ENCODE measurements around the gene PRPH. TPM values are rescaled to one million over a fixed set of nuclear protein-coding genes. Genes with fewer than 3 reads are reported as not detected.

PRPH gene
- total and polyA plus RNA-seq, 2 of the 8 experiments (the other 6 are each of a cell fraction or from before 2014, with no cell fraction given): 0.79 to 1.4 TPM

DNA sequence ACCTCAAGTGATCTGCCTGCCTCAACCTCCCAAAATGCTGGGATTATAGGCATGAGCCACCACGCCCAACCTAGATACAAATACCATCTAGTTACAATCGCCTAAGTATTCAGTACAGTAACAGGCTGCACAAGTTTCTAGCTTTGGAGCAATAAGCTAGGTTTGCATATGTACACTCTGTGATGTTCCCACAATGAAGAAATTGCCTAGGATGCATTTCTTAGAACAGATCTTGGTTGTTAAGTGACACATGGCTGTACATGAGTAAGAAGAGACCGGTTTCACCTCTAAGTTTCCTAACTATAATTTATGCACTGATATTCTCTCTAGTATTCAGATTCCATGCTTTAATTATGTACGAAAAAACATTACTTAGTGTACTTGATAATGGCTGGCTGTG lies 35.5 kb upstream of the PRPH start:
- Histone ChIP-seq H3K4ac (replicated peaks; ENCODE audit: insufficient read length, low read depth, low read length) (no peak overlapping the region), H2AFZ (ENCODE audit: low read length) (no peak overlapping the region), H3K4me1 (replicated peaks in 1 of 4; ENCODE audit: control insufficient read depth in 3 of 4, insufficient read depth in 4 of 4, low read length in 3 of 4) (no peaks in the 10 kb centered on the region), H3K4me3 (ENCODE audit: extremely low read depth in 1 of 4, insufficient read depth in 2 of 4, low read depth in 3 of 4, low read length in 4 of 4) (no peak overlapping the region), H3K18ac (ENCODE audit: extremely low read depth, low read length) (no peak overlapping the region), H2BK12ac (ENCODE audit: low read depth, low read length) (no peak overlapping the region), H3K27me3 (replicated peaks in 1 of 4; ENCODE audit: control insufficient read depth in 3 of 4, extremely low read depth in 1 of 4, insufficient read depth in 3 of 4, low read length in 3 of 4) (no peaks in the 10 kb centered on the region), H3K9me3 (ENCODE audit: insufficient read depth in 2 of 2, low read depth in 1 of 2, low read length in 1 of 2) (no peaks in the 10 kb centered on the region), H4K8ac (ENCODE audit: extremely low read depth, insufficient read depth, low read length) (no peak overlapping the region), H3K9ac (replicated peaks in 1 of 4; ENCODE audit: extremely low read depth in 1 of 4, low read depth in 3 of 4, low read length in 3 of 4) (no peak overlapping the region), H2BK5ac (ENCODE audit: low read depth, low read length) (no peak overlapping the region), H4K5ac (ENCODE audit: insufficient read length, low read depth, low read length) (no peak overlapping the region), H3K23ac (ENCODE audit: insufficient read length) (no peak overlapping the region), H4K91ac (replicated peaks; ENCODE audit: insufficient read length, low read length) (no peak overlapping the region), H2BK20ac (ENCODE audit: low read length) (no peak overlapping the region), H3K23me2 (ENCODE audit: low read depth, low read length) (peaks cover 4% of the 10 kb centered on the region; the same call in 1 of the 2 replicates), H3K36me3 (ENCODE audit: control insufficient read depth in 2 of 4, insufficient read depth in 4 of 4, low read length in 3 of 4) (no peaks in the 10 kb centered on the region), H3K56ac (replicated peaks; ENCODE audit: insufficient read length, low read depth, low read length) (no peak overlapping the region), H2BK15ac (ENCODE audit: low read length) (no peak overlapping the region), H3K14ac (ENCODE audit: insufficient read length) (no peak overlapping the region), H2BK120ac (replicated peaks; ENCODE audit: low read depth, low read length) (no peak overlapping the region), H3K79me2 (ENCODE audit: control insufficient read depth in 1 of 2, insufficient read depth in 2 of 2, low read length in 2 of 2) (no peaks in the 10 kb centered on the region), H3K27ac (ENCODE audit: low read depth, low read length) (no peak overlapping the region), H2AK5ac (ENCODE audit: low read depth, low read length) (no peak overlapping the region), H3K79me1 (ENCODE audit: low read depth, low read length) (no peaks in the 10 kb centered on the region), H3K4me2 (ENCODE audit: insufficient read depth in 1 of 2, low read depth in 2 of 2, low read length in 2 of 2) (no peak overlapping the region), H4K20me1 (replicated peaks in 1 of 2; ENCODE audit: control insufficient read depth in 1 of 2, insufficient read depth in 2 of 2, low read length in 2 of 2) (no peaks in the 10 kb centered on the region)
- no peak for FAIRE-seq
- ChIA-PET CTCF (ENCODE audit: partially characterized antibody) (interaction anchor here (1.1 kb wide), 1 partner anchor 72 kb away, joined by 3 read pairs; no protein-coding TSS in a partner anchor), POLR2A (ENCODE audit: partially characterized antibody) (interaction anchor here (1.3 kb wide), 1 partner anchor 12 kb away, joined by 3 read pairs; no protein-coding TSS in a partner anchor)
- TF ChIP-seq ZNF274 (IDR thresholded peaks at IDR 0.05; ENCODE audit: borderline replicate concordance, extremely low read depth, low read length): no peak
- no peak for TF ChIP-seq POU5F1 (IDR thresholded peaks at IDR 0.05; ENCODE audit: low read depth, low read length)
- no peak for TF ChIP-seq ASH2L (IDR thresholded peaks at IDR 0.05; ENCODE audit: low read length)
- TF ChIP-seq CBX5 (IDR thresholded peaks at IDR 0.05; ENCODE audit: low read depth, low read length): no peak
- TF ChIP-seq SIX5 (IDR thresholded peaks at IDR 0.05; ENCODE audit: low read depth, low read length): no peak
- no peak for TF ChIP-seq JUND (IDR thresholded peaks at IDR 0.05; ENCODE audit: low read length)
- TF ChIP-seq GTF2F1 (IDR thresholded peaks at IDR 0.05; ENCODE audit: borderline replicate concordance, low read depth, low read length): no peak
- TF ChIP-seq TCF12 (IDR thresholded peaks at IDR 0.05; ENCODE audit: low read depth, low read length): no peak
- TF ChIP-seq, protein P1, sequence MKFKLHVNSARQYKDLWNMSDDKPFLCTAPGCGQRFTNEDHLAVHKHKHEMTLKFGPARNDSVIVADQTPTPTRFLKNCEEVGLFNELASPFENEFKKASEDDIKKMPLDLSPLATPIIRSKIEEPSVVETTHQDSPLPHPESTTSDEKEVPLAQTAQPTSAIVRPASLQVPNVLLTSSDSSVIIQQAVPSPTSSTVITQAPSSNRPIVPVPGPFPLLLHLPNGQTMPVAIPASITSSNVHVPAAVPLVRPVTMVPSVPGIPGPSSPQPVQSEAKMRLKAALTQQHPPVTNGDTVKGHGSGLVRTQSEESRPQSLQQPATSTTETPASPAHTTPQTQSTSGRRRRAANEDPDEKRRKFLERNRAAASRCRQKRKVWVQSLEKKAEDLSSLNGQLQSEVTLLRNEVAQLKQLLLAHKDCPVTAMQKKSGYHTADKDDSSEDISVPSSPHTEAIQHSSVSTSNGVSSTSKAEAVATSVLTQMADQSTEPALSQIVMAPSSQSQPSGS (IDR thresholded peaks at IDR 0.05; ENCODE audit: low read length): no peak
- TF ChIP-seq CREB1 (IDR thresholded peaks at IDR 0.05): no peak
- TF ChIP-seq NRF1 (IDR thresholded peaks at IDR 0.05; ENCODE audit: low read depth, low read length): no peak
- DNase-seq (ENCODE audit: low read depth in 1 of 2, low spot score in 2 of 2): no peak
- WGBS, 2 experiments (ENCODE audit: extremely low coverage in 1 of 2, insufficient coverage in 1 of 2, insufficient read length in 1 of 2, insufficient replicate concordance in 2 of 2, low coverage in 1 of 2, low lambda C conversion rate in 2 of 2, missing lambda C conversion rate in 1 of 2): 86% methylated on average over 4 of the region's 4 CpGs; no CpG with 5 or more reads in 1 of the 2 experiments

All from H1 (cell line).